ENCODE data around the gene RSAD2. TPM values are rescaled to one million over a fixed set of nuclear protein-coding genes. Genes with fewer than 3 reads are reported as not detected.

Gene RSAD2
- total RNA-seq, 1 donor from 2014 or later, result 0.32 TPM

Other genes starting within 250 kb of the RSAD2 start
- 9.4 TPM for gene CMPK2, start 11.9 kb upstream of the RSAD2 start, total RNA-seq
- gene RNF144A, start 39.6 kb downstream of the RSAD2 start, total RNA-seq, result 1.8 TPM

Data from ascending aorta (tissue), 1 donor.